GM12875 (cell line): ENCODE measurements around the gene PSMB5.

Source experiments
- H3K4me3 ChIP-seq: one replicate; pipeline ENCODE4 v1.5.1; 2011; ENCODE audit warnings: low read depth, low read length, control low read depth
- TF ChIP-seq, protein P1 (sequence below): IDR thresholded peaks from 2 replicates; pipeline ENCODE4 v1.5.1; 2011; ENCODE audit warnings: low read depth, mild to moderate bottlenecking, control low read depth, inconsistent platforms, low read length, moderate library complexity, borderline replicate concordance; ENCODE audit not compliant: insufficient read depth

Gene PSMB5

DNA sequence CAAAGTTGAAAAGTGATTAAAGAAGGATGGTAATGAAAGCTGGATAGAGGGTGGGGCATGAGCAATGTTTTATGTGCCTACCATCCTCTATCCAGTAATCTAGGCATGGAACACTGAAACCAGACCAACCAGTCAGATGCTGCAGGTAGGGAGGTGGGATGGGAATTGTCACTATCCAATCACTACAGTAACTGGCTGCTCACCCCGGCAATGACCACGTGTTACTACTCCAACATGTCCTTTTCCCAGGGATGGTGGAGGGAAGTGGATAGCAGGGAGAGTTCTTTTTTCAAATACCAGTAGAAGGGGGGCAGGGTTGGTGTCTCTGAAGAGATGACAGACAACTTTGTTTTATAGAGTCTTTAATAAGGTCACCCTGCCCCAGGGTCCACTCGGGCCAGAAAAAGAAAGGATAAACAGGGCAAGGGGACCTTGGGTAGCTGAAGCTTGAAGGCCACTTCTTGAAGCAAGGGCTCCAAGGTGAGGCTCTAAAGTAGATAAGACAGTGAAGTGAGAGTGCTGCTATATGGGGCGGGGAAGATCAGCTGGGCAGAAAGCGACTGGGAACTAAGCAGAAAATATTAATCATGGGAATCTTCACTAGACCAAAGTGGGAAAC, 37.3 kb upstream of the PSMB5 start:
- TF ChIP-seq, protein P1, sequence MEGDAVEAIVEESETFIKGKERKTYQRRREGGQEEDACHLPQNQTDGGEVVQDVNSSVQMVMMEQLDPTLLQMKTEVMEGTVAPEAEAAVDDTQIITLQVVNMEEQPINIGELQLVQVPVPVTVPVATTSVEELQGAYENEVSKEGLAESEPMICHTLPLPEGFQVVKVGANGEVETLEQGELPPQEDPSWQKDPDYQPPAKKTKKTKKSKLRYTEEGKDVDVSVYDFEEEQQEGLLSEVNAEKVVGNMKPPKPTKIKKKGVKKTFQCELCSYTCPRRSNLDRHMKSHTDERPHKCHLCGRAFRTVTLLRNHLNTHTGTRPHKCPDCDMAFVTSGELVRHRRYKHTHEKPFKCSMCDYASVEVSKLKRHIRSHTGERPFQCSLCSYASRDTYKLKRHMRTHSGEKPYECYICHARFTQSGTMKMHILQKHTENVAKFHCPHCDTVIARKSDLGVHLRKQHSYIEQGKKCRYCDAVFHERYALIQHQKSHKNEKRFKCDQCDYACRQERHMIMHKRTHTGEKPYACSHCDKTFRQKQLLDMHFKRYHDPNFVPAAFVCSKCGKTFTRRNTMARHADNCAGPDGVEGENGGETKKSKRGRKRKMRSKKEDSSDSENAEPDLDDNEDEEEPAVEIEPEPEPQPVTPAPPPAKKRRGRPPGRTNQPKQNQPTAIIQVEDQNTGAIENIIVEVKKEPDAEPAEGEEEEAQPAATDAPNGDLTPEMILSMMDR: no peak
- no peak overlapping the region for H3K4me3 ChIP-seq

DNA sequence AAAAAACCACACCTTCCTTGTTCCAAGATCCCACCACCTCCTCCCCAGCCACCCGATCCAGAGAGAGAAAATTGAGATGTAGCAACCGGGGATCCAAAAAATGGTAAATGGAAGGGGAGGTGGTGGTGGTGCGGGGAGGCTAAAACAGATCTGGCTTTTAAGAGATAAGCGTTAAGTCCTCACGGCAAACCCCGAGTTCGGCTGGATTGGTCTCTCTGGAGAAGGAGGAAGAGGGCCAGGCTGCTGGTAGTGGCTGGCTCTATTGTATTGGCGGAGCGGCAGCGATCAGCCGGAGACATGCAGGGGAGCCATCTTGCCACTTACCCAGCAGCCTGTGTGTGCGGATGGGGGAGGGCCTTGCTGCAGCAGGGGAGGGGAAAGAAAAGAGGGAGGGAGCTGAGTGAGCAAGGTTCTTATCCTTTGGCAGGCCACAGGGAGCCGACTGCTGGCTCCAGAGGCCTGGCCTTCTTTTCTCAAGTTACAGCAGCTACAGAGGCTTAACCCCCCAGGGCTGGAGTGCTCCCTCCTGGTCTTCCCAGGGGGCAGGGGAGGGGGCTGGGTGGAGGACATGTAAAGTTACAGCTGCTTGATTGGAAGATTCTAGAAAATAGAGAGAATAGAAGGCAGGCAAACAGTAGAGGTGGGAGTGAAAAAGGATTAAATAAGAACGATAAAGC, 36.7 kb upstream of the PSMB5 start:
- H3K4me3 ChIP-seq: peak overlapping the region; percentile 50
- TF ChIP-seq, protein P1: no peak

DNA sequence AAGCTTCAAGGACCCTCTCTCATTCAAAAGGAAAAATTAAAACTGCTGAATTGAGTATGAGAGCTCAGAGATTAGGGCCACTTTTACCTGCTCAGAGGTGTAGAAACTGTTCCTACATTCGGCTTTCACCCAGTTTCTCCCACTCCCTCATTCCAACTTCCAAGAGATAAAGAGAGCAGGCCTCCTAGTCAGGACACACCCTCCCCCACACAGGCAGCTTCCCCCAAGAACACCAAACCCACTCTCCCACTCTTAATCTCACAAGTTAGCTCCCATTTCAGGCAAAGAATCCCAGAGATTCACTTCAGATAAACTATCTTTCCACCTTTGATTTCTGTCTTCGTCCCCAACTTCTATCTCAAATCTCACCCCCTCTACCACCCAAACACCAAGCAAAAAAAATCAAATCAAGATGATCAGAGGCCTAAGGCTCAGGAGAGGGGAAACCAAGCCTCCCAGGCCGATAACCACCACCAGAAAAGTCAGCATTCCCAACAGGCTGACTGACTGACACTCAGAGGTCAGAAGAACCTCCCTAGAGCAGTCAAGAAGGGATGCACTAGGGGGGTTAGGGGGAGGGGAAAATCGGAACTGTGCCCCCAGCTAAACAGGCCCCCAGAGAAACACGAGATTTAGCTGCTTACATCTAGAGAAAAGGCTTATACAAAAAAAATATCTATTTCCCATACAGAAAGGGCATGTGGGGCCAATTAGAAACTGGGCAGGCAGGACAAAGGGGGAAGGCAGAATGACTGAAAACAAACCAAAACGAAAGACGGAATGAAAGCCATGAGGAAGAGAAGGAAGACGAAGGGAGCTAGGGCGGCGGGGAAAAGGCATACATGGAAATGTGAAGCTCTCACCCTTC, 35.8 kb upstream of the PSMB5 start:
- peak overlapping the region; percentile 50 for H3K4me3 ChIP-seq
- TF ChIP-seq, protein P1: no peak

DNA sequence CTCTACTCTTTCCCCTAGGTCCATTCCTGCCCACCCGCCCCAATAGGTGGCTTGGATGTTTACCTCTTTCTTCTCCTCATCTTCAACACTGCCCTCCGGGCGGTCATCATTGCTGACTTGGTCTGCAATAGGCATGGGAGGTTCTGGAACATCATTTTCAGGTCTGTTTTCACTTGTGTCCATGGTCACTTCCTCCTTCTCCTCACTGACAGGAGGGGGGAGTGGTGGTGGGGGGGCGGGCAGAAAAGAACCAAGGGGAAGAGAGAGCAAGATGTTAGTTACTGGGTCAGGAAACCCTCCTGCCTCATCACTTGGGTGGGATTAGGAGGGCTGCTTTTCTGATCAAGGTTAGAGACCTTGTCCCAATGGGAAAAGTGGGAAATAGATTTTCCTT, 34.7 kb upstream of the PSMB5 start:
- TF ChIP-seq, protein P1: no peak
- H3K4me3 ChIP-seq: no peak overlapping the region

DNA sequence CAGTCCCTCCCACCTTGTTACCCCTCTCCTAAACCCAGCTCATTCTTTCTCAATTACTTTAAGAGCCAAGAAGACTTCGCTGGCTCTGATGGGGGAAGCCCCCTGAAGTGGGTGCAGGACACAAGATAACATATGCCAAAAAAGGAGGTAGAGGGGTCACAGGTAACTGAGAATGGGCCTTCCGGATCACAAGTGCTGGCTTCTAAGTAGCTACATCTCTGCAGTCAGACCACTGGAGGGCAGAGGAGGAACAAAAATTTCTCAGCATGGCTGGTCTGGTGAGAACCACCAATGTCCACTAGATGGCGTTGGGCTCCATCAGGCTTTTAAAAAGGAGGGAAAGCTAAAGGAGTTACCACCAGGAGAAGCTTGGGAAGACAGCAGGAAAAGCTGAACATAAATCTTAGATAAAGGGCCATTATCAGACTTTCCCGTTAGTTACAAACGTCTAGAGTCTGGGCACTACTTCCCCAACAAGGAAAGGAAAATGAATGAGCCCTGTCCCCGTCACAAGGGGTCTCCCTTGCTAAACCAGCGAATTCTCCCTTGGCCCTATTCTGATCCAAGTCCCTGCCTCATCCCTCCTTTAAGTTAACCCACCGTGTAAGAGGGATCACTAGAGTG, 34.2 kb upstream of the PSMB5 start:
- TF ChIP-seq, protein P1: peak; percentile 92
- H3K4me3 ChIP-seq: no peak overlapping the region

DNA sequence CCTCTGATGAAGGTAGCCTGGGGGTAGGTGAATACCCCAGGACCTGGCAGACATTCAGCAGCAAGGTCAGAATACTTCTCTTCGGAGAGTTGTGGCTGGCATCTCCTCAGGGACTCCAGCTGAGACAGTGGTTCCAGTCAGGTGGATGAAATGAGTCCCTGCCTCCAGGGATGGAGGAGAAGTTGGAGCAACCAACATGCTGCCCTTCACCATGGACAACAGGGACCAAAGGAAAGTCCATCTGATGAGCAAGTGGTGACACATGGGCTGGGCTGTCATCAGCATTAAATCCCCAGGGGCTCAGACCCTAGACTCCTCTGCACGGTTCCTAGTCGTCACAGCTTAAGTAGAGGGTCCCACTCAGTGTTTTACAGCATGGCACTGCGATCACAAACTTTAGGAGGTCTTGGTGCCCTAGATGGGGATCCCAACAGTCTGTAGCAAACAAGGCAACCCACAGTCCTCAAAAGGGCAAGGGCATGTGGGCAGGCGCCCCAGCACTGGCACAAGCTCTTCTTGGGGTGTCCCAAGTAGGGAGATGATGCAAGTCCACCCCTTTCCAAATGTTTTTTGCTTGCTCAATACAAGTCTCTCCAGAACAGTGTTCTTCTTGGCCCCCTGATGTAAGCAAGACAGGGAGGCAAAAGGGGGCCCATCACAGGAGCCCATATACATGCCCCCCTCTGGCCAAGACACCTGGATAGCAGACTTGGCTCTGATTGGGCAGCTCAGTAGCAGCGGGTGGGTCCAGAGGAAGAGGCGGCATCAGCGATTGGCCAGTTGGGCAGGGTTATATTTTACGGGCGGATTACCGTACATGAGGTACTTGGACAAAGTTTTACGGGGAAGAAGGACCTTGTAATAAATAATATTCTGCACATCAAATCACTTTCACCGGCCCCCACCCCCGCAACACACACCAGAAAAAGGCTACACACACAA, 33.4 kb upstream of the PSMB5 start:
- H3K4me3 ChIP-seq: no peak overlapping the region
- TF ChIP-seq, protein P1: no peak
